Right ventricle myocardium inferior (tissue), 1 donor: ENCODE results near the gene CD70. TPM values are rescaled to one million over a fixed set of nuclear protein-coding genes. Genes with fewer than 3 reads are reported as not detected.
"Not testable (repeated sequence)": the region's sequence is repeated elsewhere in the genome, so short reads cannot be mapped to it uniquely, and the experiment has no call there.

ENCODE experiments used
- ATAC-seq: fragments of 200-7000 bp; cut with Tn5 transposase; one replicate; pipeline ENCODE4 v1.9.1; 2020; ENCODE audit warnings: mild to moderate bottlenecking, moderate library complexity
- DNase-seq: peaks from one replicate; pipeline ENCODE4 v3.0.0; 2021; ENCODE audit errors: missing footprints
- intact Hi-C: fragments of 100-400 bp; cut with DNase I; formaldehyde crosslinking; loops from one replicate; pipeline ENCODE4 v1.11.0; 2022
- total RNA-seq: library from RNA; stranded (reverse); fragmentation: NEBNext Ultra II Directional; extraction: Animal tissue kit (Norgen Biotek cat#: 25700); gene quantifications from one replicate; pipeline ENCODE4 v1.2.1, GENCODE V29; 2021
- donor health status: DM: no; HTN: yes; CAD: no; lungs with severe emphysema.

CD70 gene
- total RNA-seq, 1 donor from 2014 or later, result not detected

GRCh38 chr19:6600951-6601536 lies 10.1 kb upstream of the CD70 start:
- not testable (repeated sequence) for DNase-seq, ATAC-seq

GRCh38 chr19:6599866-6600454 lies 9.0 kb upstream of the CD70 start:
- no peak for ATAC-seq
- DNase-seq, result no peak

More at GRCh38 chr19:6600951-6601536, 10.1 kb upstream of the CD70 start:
- intact Hi-C loops, result not testable (repeated sequence)

GRCh38 chr19:6598254-6598892 lies 7.4 kb upstream of the CD70 start:
- intact Hi-C loops, ATAC-seq, DNase-seq: not testable (repeated sequence)

More at GRCh38 chr19:6599866-6600454, 9.0 kb upstream of the CD70 start:
- intact Hi-C loops, result no loop called here

GRCh38 chr19:6597471-6598253 lies 6.7 kb upstream of the CD70 start:
- intact Hi-C loops, DNase-seq, ATAC-seq: not testable (repeated sequence)

GRCh38 chr19:6596621-6597020 lies 5.7 kb upstream of the CD70 start:
- DNase-seq, result no peak
- ATAC-seq, result no peak
- intact Hi-C loops, result no loop called here

- ATAC-seq, result no peak
- intact Hi-C loops, result no loop called here
- DNase-seq, result no peak
Observed at GRCh38 chr19:6593651-6594416, 2.9 kb upstream of the CD70 start.

GRCh38 chr19:6590258-6590826 lies 608 bp downstream of the CD70 start:
- DNase-seq (no peak), ATAC-seq (no peak)
- intact Hi-C loops, result no loop called here

GRCh38 chr19:6589711-6590257 lies 1.2 kb downstream of the CD70 start:
- no peak for DNase-seq
- intact Hi-C loops, result no loop called here
- no peak for ATAC-seq

GRCh38 chr19:6588508-6589345 lies 2.2 kb downstream of the CD70 start:
- intact Hi-C loops, result no loop called here
- no peak for ATAC-seq

GRCh38 chr19:6587998-6588507 lies 2.9 kb downstream of the CD70 start:
- intact Hi-C loops, result no loop called here
- no peak for ATAC-seq
- no peak for DNase-seq

More at GRCh38 chr19:6588508-6589345, 2.2 kb downstream of the CD70 start:
- DNase-seq, result no peak

- no peak for ATAC-seq
- intact Hi-C loops, result no loop called here
- DNase-seq, result no peak
Observed at GRCh38 chr19:6587093-6587820, 3.7 kb downstream of the CD70 start.

GRCh38 chr19:6586726-6587092 lies 4.2 kb downstream of the CD70 start:
- DNase-seq (no peak), ATAC-seq (no peak)
- intact Hi-C loops, result no loop called here

GRCh38 chr19:6586056-6586455 lies 4.9 kb downstream of the CD70 start:
- no peak for ATAC-seq
- no peak for DNase-seq
- intact Hi-C loops, result no loop called here

- DNase-seq, intact Hi-C loops, ATAC-seq: not testable (repeated sequence)
Observed at GRCh38 chr19:6582515-6583484, 8.2 kb downstream of the CD70 start.

- intact Hi-C loops, result no loop called here
- ATAC-seq (no peak), DNase-seq (no peak)
Observed at GRCh38 chr19:6580313-6580712, 10.6 kb downstream of the CD70 start.
